Osteocyte (in vitro differentiated cells): ENCODE results near the gene WDR90. TPM values are rescaled to one million over a fixed set of nuclear protein-coding genes. Genes with fewer than 3 reads are reported as not detected.
A peak's percentile ranks its signal among the peaks of the same experiment; 100 is the strongest.

ENCODE experiments used
- DNase-seq: peaks from one replicate; pipeline ENCODE4 v3.0.0; 2021; ENCODE audit warnings: mixed read lengths; ENCODE audit not compliant: unreplicated experiment; ENCODE audit errors: extremely low spot score
- H3K27ac Mint-ChIP-seq: one replicate; pipeline ENCODE4 v1.8.0; 2021; ENCODE audit warnings: mild to moderate bottlenecking, mixed read lengths; ENCODE audit not compliant: unreplicated experiment
- H3K27me3 Mint-ChIP-seq: one replicate; pipeline ENCODE4 v1.8.0; 2021; ENCODE audit warnings: mixed read lengths; ENCODE audit not compliant: unreplicated experiment
- H3K36me3 Mint-ChIP-seq: one replicate; pipeline ENCODE4 v1.8.0; 2021; ENCODE audit warnings: mixed read lengths; ENCODE audit not compliant: unreplicated experiment
- H3K4me1 Mint-ChIP-seq: one replicate; pipeline ENCODE4 v1.8.0; 2021; ENCODE audit warnings: mixed read lengths; ENCODE audit not compliant: unreplicated experiment
- H3K4me3 Mint-ChIP-seq: one replicate; pipeline ENCODE4 v1.8.0; 2021; ENCODE audit warnings: mild to moderate bottlenecking, moderate library complexity, mixed read lengths; ENCODE audit not compliant: unreplicated experiment
- H3K9me3 Mint-ChIP-seq: one replicate; pipeline ENCODE4 v1.8.0; 2021; ENCODE audit warnings: mixed read lengths; ENCODE audit not compliant: unreplicated experiment
- long read RNA-seq: library from polyadenylated mRNA; unstranded; transcript quantifications from one replicate; pipeline ENCODE4 v2.0.0, GENCODE V29; 2021
- total RNA-seq: library from RNA; stranded (reverse); gene quantifications from 2 replicates; pipeline ENCODE4 v1.2.1, GENCODE V29; 2021
- TF ChIP-seq, protein P1 (sequence below): fragments of 200-600 bp; sonication (generic); IDR thresholded peaks from 2 replicates; pipeline ENCODE4 v1.5.0; 2021; ENCODE audit warnings: antibody characterized with exemption, mild to moderate bottlenecking, moderate library complexity

Gene WDR90
- 28.2 and 38.9 TPM in 2 replicates for total RNA-seq
- long read RNA-seq, partial matches to known transcripts, result 1 of 3 reads
- long read RNA-seq, other reads (novel, unspliced or antisense), result 2 of 3 reads

DNA sequence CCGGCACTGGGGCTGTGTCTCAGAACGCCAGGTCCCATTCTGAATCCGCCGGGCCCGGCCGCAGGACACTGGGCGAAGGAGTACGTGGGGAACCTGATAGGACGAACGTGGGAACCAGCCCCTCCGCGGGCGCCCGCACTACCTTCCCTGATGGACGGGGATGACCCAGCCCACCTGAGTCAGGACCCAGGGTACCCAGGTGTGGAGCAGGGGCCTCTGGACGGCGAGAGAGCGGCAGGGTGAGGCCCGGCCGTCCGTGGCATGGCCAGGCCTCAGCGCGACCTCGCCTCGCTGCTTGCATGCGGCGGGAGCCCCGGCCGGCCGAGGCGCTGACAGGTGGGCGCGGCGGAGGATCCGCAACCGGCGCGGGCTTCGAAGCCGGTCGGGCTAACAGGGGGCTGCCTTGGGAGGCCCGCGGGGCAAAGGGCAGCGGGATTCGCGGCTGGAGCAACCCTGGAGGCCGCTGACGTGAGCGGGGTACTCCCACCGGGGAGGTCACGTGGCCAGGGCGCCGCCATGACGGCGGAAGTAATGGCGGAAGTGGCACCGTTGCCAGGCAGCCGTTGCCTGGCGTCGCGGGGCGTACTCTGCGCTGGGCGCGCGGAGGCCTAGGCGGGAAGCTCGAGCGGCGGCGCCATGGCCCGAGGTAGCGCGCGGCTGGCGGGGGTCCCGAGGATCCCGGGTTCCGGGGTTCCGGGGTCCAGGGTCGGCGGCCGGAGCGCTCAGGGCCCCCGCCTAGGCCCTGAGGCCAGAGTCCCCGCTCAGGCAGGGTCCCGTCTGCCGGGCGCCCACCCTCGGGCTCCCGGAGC is at the start of gene WDR90:
Gene WDR90 (plus strand): TSS at position 585 of the 809 bp plus-strand sequence. CDS start 52 bp downstream, at position 637.
- H3K36me3 Mint-ChIP-seq, result no peaks in the 10 kb centered on the region
- H3K27ac Mint-ChIP-seq, result peak within 1 kb of the TSS; percentile 75
- DNase-seq, result peak; percentile 96

DNA sequence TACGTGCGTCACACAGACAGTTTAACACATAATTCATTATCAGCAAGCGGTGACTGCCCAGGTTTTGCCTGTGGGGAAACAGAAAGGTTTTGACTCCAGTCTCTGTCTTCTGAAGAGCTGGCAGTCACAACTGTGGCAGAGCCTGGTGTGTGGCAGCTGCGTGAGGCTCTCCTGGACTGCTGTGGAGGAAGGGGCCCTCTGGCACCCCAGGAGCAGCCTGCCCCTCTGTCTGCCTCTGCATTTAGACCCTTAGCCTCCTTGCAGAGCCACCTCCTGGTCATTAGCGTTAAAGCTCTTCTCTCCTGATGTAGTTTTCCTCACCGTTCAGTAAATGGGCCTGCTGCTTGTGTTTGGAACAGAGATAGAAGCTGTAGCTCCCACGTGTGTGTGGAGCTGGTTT is 48.4 kb upstream of the WDR90 start:
- Mint-ChIP-seq H3K4me3 (no peak overlapping the region), H3K27ac (no peak overlapping the region), H3K4me1 (no peaks in the 10 kb centered on the region), H3K36me3 (peaks cover 16% of the 10 kb centered on the region), H3K9me3 (peaks cover 5% of the 10 kb centered on the region), H3K27me3 (no peaks in the 10 kb centered on the region)
- TF ChIP-seq, protein P1, sequence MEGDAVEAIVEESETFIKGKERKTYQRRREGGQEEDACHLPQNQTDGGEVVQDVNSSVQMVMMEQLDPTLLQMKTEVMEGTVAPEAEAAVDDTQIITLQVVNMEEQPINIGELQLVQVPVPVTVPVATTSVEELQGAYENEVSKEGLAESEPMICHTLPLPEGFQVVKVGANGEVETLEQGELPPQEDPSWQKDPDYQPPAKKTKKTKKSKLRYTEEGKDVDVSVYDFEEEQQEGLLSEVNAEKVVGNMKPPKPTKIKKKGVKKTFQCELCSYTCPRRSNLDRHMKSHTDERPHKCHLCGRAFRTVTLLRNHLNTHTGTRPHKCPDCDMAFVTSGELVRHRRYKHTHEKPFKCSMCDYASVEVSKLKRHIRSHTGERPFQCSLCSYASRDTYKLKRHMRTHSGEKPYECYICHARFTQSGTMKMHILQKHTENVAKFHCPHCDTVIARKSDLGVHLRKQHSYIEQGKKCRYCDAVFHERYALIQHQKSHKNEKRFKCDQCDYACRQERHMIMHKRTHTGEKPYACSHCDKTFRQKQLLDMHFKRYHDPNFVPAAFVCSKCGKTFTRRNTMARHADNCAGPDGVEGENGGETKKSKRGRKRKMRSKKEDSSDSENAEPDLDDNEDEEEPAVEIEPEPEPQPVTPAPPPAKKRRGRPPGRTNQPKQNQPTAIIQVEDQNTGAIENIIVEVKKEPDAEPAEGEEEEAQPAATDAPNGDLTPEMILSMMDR, result peak; percentile 43
- no peak for DNase-seq

More for the DNA sequence above, at the start of gene WDR90:
- H3K4me3 Mint-ChIP-seq, result peak within 1 kb of the TSS; percentile 76
- peaks cover 24% of the 10 kb centered on the region for H3K4me1 Mint-ChIP-seq
- no peaks in the 10 kb centered on the region for H3K9me3 Mint-ChIP-seq
- TF ChIP-seq, protein P1, result no peak
- H3K27me3 Mint-ChIP-seq, result no peaks in the 10 kb centered on the region

DNA sequence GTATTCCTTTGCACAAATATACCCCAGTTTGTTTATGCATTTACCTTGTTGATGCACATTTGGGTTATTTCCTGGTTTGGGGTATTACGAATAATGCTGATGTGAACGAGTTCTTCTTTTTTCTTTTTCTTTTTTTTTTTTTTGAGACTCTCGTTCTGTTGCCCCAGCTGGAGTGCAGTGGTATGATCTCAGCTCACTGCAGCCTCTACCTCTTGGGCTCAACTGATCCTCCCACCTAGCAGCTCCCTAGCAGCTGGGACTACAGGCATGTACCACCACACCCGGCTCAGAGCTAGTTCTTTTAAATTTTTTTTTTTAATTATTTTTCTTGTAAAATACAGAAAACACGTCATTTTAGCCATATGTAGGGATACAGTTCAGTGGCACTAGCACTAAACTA is 45.2 kb upstream of the WDR90 start:
- H3K4me3 Mint-ChIP-seq, result no peak overlapping the region
- no peak overlapping the region for H3K27ac Mint-ChIP-seq
- H3K4me1 Mint-ChIP-seq, result no peaks in the 10 kb centered on the region
- H3K9me3 Mint-ChIP-seq, result peaks cover 5% of the 10 kb centered on the region
- H3K27me3 Mint-ChIP-seq, result no peaks in the 10 kb centered on the region
- DNase-seq, result no peak
- H3K36me3 Mint-ChIP-seq, result peaks cover 6% of the 10 kb centered on the region
- TF ChIP-seq, protein P1, result no peak

DNA sequence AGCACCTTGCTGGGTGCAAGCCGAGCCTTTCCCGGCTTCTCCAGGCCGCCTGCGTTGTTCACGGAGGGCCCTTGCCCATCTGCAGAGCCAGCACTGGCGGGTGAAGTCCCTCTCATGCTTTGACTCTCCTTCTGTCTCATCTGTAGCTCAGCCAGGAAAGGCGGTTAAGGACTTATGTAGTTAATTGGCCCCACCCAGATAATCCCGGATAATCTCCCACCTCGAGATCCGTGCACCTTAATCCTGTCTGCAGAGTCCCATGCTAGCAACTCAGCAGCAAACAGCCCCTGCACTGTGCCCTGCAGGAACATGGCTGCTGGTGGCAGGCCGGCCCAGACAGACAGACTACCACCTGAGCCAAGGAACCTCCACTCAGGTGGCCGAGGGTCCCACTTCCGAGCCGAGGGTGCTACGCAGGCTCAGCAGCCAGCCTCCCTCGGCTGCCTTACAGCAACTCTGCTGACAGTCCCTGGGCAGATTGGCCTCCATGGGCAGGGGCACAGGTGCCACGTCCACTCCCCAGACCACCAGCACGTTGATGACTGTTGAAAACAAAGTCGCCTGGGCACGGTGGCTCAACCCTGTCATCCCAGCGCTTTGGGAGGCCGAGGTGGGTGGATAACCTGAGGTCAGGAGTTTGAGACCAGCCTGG is 42.4 kb upstream of the WDR90 start:
- TF ChIP-seq, protein P1, result no peak
- Mint-ChIP-seq H3K27ac (no peak overlapping the region), H3K27me3 (no peaks in the 10 kb centered on the region), H3K9me3 (peaks cover 5% of the 10 kb centered on the region), H3K36me3 (peaks cover 4% of the 10 kb centered on the region), H3K4me3 (no peak overlapping the region), H3K4me1 (peaks cover 2% of the 10 kb centered on the region)
- no peak for DNase-seq

DNA sequence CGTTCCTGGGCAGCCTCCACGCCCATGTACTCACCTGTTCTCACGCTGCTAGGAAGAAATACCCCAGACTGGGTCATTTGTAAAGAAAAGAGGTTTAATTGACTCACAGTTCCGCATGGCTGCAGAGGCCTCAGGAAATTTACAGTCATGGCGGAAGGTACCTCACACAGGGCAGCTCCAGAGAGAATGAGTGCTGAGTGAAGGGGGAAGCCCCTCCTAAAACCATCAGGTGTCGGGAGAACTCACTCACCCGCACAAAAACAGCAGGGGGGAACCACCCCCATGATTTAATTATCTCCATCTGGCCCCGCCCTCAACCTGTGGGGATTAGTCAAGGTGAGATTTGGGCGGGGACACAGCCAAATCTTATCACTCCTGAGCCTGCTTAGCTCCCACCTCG is 41.1 kb upstream of the WDR90 start:
- H3K36me3 Mint-ChIP-seq, result peaks cover 4% of the 10 kb centered on the region
- H3K9me3 Mint-ChIP-seq, result peaks cover 5% of the 10 kb centered on the region
- no peaks in the 10 kb centered on the region for H3K27me3 Mint-ChIP-seq
- no peak overlapping the region for H3K4me3 Mint-ChIP-seq
- H3K27ac Mint-ChIP-seq, result no peak overlapping the region
- TF ChIP-seq, protein P1, result no peak
- no peak for DNase-seq
- H3K4me1 Mint-ChIP-seq, result peaks cover 2% of the 10 kb centered on the region
